CD4-positive, alpha-beta T cell treated with Interleukin-2 at 100 ng/mL for 4 hours (primary cell): Measurements from ENCODE around the gene FAM171A1.
"Not testable (repeated sequence)": the region's sequence is repeated elsewhere in the genome, so short reads cannot be mapped to it uniquely, and the experiment has no call there.

Experiments used
- DNase-seq: peaks from one replicate; pipeline ENCODE4 v3.0.0-alpha.2; 2020; ENCODE audit warnings: low spot score

Gene FAM171A1

GRCh38 chr10:15320118-15320517, 51.0 kb downstream of the FAM171A1 start:
- DNase-seq, result no peak

DNA sequence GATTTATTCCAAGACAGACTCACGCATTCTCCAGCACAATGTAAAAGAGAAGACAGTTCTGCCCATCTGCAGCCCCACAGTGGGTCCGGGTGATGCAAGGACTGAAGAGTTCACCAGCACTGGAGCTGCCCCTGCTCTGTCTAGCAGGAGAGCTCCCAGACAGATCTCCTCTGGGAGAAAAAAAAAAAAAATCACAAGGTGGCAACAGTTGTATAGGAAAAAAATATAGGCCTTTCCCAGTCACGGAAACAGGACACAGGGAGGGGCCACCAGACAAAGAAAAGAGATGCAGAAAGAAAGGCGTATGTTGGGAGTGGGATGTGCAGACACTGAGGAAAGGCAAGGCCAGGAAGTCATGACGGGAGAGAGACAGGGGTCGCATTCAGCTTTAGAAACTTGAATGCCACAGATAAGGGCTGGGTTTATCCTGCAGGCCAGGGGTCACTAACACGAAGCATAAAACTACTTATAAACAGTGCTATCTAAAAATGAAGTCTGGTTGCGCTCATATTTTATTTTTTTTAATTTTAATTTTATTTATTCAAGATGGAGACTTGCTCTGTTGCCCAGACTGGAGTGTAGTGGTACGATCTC, 54.1 kb downstream of the FAM171A1 start:
- no peak for DNase-seq

- DNase-seq, result no peak
Measured at GRCh38 chr10:15316145-15316544, 54.9 kb downstream of the FAM171A1 start.

DNA sequence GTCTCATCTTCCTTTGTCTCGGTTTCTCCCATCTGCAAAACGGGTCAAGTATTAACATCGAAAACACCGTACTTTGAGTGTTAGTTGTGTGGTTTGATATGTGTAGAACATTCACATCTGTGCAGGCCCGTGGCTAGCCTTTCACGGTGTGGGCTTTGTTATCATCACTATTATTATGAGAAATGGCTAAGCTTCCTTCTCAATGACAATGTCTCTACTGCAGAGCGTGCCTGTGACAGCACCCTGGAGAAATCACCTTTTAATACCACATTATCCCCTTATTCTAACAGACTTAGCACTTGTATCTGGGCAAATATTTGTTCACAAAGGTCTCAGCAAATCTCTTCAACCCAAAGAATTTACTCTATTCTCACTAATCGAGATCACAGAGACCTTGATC, 55.8 kb downstream of the FAM171A1 start:
- no peak for DNase-seq

- no peak for DNase-seq
Measured at GRCh38 chr10:15314482-15315045, 56.5 kb downstream of the FAM171A1 start.

DNA sequence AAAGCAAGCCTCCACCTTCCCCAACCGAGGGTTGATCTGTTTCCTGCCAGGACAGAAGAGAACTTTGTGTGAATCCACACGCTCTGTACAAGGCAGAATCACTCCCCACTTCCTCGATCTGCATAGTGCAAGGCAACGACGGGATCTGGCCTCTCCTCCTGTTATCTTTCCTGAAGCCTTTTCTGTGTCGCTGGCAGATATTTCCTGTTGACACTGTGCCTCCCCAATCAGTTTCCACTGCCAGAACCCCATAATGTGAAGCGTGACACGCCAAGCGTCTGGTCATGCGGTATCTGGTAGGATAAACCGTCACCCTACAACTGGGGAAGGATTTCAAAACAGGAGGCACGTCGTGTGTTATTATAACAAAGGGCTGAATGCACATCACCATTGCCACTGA, 57.2 kb downstream of the FAM171A1 start:
- DNase-seq, result no peak

- no peak for DNase-seq
Measured at GRCh38 chr10:15313047-15313446, 58.0 kb downstream of the FAM171A1 start.

DNA sequence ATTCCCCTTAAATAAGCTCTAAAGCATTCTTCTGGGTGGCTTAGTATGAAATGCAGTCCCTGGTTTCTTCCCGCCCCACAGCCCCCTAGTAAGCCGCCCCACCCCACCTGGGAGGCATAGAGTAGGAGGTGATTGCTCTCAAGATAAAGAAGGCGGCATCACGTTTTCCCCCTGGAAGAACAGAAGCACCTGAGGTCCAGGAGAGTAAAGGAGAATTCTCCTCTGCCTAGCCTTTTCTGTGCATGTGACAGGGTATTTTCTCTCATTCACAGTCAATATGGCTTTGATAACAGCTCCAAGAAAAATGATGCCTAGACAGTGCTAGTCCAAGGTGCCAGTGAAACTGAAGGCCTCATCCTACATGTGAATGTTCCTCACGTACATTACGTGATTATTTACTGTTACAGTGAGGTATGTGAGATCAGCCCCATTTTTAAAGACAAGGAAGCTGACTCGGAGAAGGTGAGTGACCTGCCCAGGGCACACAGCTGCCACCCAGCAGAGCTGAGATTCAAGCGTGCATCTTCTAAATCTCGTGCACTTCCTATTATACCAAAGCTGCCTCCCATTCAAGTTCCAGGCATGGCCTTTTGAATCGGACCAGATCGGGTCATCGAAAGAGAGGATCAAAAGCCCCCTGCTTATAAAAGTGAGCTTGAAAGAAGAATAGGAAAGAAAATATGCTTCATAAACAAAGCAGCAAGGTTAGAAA, 59.4 kb downstream of the FAM171A1 start:
- no peak for DNase-seq

GRCh38 chr10:15310776-15311568, 60.1 kb downstream of the FAM171A1 start:
- DNase-seq, result no peak

- DNase-seq, result no peak
Measured at GRCh38 chr10:15309221-15309620, 61.9 kb downstream of the FAM171A1 start.

DNA sequence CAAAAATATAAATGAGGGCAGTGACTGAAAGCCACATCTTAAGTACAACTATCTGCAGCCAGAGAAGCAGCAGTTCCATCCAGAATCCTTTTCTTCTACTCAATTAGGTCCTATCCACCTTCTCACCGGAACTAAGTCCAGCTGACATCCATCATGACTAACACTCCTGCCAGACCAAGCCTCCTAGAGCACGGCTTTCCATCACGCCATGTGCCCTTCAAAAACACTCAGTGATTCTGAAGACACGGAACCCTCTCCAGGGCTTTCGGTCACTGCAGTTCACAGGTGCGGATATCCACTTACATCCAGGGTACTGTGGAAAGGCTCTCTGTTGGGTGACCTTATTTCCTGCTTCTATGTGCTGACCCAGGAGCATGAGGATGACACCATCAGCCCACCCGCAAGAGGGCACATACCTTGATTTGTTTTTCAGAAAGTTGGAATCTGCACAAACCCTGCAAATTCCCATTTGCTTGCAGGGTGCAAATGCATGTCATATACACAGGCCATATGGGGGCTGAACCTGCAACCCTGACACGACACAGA, 64.3 kb downstream of the FAM171A1 start:
- no peak for DNase-seq

DNA sequence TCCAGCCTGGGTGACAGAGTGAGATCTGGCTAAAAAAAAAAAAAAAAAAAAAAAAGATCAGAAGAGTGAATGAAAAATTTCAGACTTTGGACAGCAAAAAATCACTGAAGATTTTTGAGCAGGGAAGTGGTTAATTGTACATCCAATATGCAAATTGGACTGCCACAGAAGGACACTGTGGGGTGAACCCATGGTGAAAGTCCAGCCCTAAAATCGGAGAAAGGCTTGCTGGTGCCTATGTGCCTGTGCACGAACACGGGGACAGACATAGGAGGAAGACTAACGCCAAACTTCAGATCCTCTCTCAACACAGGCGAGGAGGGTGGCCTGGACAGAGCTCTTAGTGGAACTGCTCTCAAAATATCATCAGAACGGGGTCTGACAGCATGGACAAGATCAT, 65.5 kb downstream of the FAM171A1 start:
- no peak for DNase-seq

- no peak for DNase-seq
Measured at GRCh38 chr10:15305161-15305560, 65.9 kb downstream of the FAM171A1 start.

GRCh38 chr10:15302188-15302956, 68.7 kb downstream of the FAM171A1 start:
- not testable (repeated sequence) for DNase-seq

DNA sequence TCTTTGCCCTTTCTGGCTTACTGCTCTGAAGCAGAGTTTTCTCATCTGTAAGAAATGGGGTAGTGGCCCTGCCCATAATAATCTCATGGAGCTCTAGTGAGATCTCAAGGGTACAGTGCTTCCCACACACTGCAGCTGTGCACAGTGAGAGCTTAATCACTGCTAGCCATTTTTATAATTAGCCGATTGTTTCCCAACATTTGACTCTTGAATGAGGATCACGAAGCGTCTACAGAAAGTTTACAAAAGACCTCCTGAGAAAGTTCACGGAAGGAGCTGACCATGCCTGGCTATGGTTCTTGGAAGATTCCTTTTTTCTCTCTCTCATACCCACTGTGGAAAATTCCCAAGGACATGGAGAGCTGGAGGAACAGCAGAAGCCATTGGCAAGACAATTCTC, 70.4 kb downstream of the FAM171A1 start:
- DNase-seq, result no peak

- no peak for DNase-seq
Measured at GRCh38 chr10:15300145-15300544, 70.9 kb downstream of the FAM171A1 start.

DNA sequence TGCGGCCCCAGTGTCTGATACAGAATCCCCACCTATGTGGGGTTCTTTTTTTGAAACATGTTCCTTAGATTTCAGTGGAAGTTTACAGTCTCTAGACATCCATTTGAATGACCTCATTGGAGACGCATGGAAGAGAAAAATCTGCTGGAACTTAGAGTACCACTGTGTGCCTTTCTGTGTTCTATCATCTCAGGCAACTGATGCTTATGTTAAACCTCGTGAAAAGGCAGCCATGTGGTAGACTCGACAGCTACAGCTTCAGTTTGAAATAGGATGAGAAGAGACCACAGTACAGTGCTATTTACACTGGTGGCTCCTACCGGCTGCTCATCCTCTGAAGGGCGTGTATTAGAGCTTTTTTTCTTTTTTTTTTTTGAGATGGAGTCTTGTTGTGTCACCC, 74.4 kb downstream of the FAM171A1 start:
- no peak for DNase-seq

DNA sequence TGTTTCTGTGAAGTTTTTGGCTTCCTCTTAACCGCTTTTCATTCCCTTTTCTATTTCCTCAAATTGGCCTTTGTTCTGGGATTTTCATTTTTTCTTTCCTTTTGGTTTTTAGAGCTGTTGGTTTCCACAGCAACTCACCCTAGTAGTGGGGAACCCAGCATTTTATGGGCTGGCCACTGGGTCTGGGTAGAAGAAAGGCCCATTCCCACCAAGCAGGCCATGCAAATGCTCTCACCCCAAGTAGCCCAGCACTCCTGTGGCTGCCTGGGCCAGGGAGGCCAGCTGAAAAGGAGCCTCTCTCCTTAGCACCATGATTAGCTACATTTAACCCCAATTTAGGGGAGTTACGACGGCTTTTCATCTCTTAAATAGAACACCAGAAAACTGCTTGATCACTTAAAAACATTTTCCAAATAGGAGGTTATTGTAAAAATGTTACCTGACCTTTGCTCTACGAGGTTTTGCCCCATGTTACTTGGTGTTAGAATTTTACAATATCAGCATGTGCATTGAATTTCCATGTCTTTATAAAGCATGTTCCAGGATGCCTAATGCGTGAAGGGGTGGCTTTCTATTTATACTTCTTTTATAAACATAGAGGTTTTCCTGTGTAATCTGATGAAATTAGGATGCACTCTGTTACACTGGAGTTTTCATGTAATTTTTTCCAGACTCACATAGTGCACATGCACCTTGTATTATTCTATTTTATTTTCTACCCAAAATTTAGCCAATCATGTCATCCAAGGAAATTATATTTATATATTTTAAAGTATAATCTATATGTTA, 75.4 kb downstream of the FAM171A1 start:
- no peak for DNase-seq

- DNase-seq, result no peak
Measured at GRCh38 chr10:15293862-15294842, 76.9 kb downstream of the FAM171A1 start.

- no peak for DNase-seq
Measured at GRCh38 chr10:15290671-15291070, 80.4 kb downstream of the FAM171A1 start.
